NOMO-1 treated with dmso at 0.1 percent for 144 hours (cell line): ENCODE measurements around the gene ABCA10.

Experiments
- DNase-seq: peaks from one replicate; lab custom pipeline; 2025; ENCODE audit not compliant: unreplicated experiment; lab: John Stamatoyannopoulos, UW

Gene ABCA10

DNA sequence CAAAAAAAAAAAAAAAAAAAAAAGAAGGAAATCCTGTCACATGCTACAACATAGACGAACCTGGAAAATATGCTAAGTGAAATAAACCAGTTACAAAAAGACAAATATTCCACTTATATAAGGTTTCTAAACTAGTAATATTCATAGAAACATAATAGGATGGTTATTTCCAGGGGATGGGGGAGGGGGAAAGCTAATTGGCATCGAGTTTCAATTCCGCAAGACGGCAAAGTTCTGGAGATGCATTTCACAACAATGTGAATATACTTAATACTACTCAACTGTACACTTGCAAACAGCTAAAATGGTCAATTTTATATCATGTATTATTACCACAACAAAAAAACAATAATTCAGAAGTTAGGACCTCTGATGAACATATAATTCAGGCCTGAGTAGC lies 130.0 kb downstream of the ABCA10 start:
- peak; percentile 31 for DNase-seq
